GM23338 (cell line): Measurements from ENCODE around the gene IQGAP2.

ENCODE experiments used
- CTCF ChIP-seq, 2 experiments: fragments of 200-600 bp in 1 of 2; sonication (generic) in 1 of 2; conservative IDR thresholded peaks; 2 replicates each; pipeline versions ENCODE4 v1.5.1 to v1.6.1; 2016 to 2017; ENCODE audit warnings: antibody characterized with exemption in 2 of 2, low read depth in 2 of 2, mild to moderate bottlenecking in 2 of 2, moderate library complexity in 1 of 2
- EZH2 ChIP-seq: fragments of 200-600 bp; sonication (generic); IDR thresholded peaks from one replicate; pipeline ENCODE4 v1.8.0; 2017; ENCODE audit warnings: antibody characterized with exemption, mild to moderate bottlenecking, low read depth; ENCODE audit not compliant: unreplicated experiment
- EZH2phosphoT487 ChIP-seq: fragments of 200-600 bp; sonication (generic); IDR thresholded peaks from one replicate; pipeline ENCODE4 v1.8.1; 2018; ENCODE audit warnings: antibody characterized with exemption; ENCODE audit not compliant: unreplicated experiment

DNA sequence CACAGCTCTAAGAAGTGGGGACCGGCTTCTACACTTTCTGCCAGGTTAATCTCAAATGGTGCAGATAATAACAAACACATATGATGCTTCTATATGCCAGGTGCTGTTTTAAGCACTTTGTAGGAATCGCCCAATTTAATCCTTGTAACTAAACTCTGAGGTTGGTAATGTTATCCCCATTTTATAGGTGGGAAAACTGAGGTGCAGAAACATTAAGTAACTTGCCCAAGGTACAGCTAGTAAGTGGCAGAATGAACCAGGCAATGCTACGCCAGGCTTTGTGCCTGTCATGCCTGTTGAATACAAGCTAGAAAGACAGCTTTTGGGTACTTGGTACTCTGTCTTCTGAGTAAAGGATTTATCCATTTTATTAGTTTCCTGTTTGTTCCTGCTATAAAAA lies 19.7 kb downstream of the IQGAP2 start:
- TF ChIP-seq EZH2phosphoT487 (no peak), CTCF (conservative IDR thresholded peaks at IDR 0.05; ENCODE audit: low read depth in 2 of 2) (no peak), EZH2 (no peak)
